Loucy (cell line): ENCODE results near the gene SMG6.

Experiments used
- H2AFZ ChIP-seq: fragments of 200-600 bp; sonication (generic); 2 replicates; pipeline ENCODE4 v1.6.0; 2016; ENCODE audit warnings: antibody characterized with exemption, mild to moderate bottlenecking, low read length, moderate library complexity
- H3F3A ChIP-seq: fragments of 200-600 bp; 2 replicates; pipeline ENCODE4 v1.6.0; 2016; ENCODE audit warnings: antibody characterized with exemption, low read depth, mild to moderate bottlenecking
- H3K27me3 ChIP-seq: fragments of 200-600 bp; sonication (generic); 2 replicates; pipeline ENCODE4 v1.6.1; 2014; ENCODE audit warnings: low read length, mild to moderate bottlenecking; ENCODE audit not compliant: insufficient read depth, poor library complexity, severe bottlenecking
- H3K36me3 ChIP-seq: fragments of 200-600 bp; sonication (generic); 2 replicates; pipeline ENCODE4 v1.6.1; 2016; ENCODE audit warnings: low read length; ENCODE audit not compliant: insufficient read depth
- H3K4me1 ChIP-seq: fragments of 200-600 bp; sonication (generic); 2 replicates; pipeline ENCODE4 v1.5.1; 2014; ENCODE audit warnings: low read length, mild to moderate bottlenecking; ENCODE audit not compliant: insufficient read depth, poor library complexity, severe bottlenecking
- H3K4me2 ChIP-seq: fragments of 200-600 bp; sonication (generic); 2 replicates; pipeline ENCODE4 v1.6.0; 2014; ENCODE audit warnings: antibody characterized with exemption, low read length, low read depth, mild to moderate bottlenecking; ENCODE audit not compliant: poor library complexity, severe bottlenecking
- H3K4me3 ChIP-seq: fragments of 200-600 bp; sonication (generic); 2 replicates; pipeline ENCODE4 v1.5.1; 2014; ENCODE audit warnings: low read length, mild to moderate bottlenecking, mixed read lengths; ENCODE audit not compliant: poor library complexity, severe bottlenecking
- H3K79me2 ChIP-seq: fragments of 200-600 bp; sonication (generic); 2 replicates; pipeline ENCODE4 v1.6.1; 2014; ENCODE audit warnings: low read length; ENCODE audit not compliant: insufficient read depth
- H3K9ac ChIP-seq: fragments of 200-600 bp; sonication (generic); 2 replicates; pipeline ENCODE4 v1.6.0; 2014; ENCODE audit warnings: mild to moderate bottlenecking, low read depth, low read length, moderate library complexity; ENCODE audit not compliant: poor library complexity, severe bottlenecking
- H3K9me2 ChIP-seq: fragments of 200-600 bp; sonication (generic); replicated peaks from 2 replicates; pipeline ENCODE4 v1.6.1; 2016; ENCODE audit warnings: low read depth, low read length, mixed read lengths
- H3K9me3 ChIP-seq: fragments of 200-600 bp; sonication (generic); 2 replicates; pipeline ENCODE4 v1.6.1; 2014; ENCODE audit warnings: mild to moderate bottlenecking, antibody characterized with exemption, low read length, low read depth; ENCODE audit not compliant: insufficient read depth
- H4K20me1 ChIP-seq: fragments of 200-600 bp; sonication (generic); 2 replicates; pipeline ENCODE4 v1.6.0; 2014; ENCODE audit warnings: antibody characterized with exemption, low read length, mild to moderate bottlenecking; ENCODE audit not compliant: insufficient read depth, poor library complexity, severe bottlenecking
- EZH2phosphoT487 ChIP-seq: fragments of 200-600 bp; IDR thresholded peaks from 2 replicates; pipeline ENCODE4 v1.6.1; 2018; ENCODE audit warnings: antibody characterized with exemption, mild to moderate bottlenecking, moderate library complexity, borderline replicate concordance
- TF ChIP-seq, protein P1 (sequence below): fragments of 200-600 bp; sonication (generic); conservative IDR thresholded peaks from 2 replicates; pipeline ENCODE4 v1.5.1; 2014; ENCODE audit warnings: mild to moderate bottlenecking, antibody characterized with exemption, low read length

SMG6 gene

DNA sequence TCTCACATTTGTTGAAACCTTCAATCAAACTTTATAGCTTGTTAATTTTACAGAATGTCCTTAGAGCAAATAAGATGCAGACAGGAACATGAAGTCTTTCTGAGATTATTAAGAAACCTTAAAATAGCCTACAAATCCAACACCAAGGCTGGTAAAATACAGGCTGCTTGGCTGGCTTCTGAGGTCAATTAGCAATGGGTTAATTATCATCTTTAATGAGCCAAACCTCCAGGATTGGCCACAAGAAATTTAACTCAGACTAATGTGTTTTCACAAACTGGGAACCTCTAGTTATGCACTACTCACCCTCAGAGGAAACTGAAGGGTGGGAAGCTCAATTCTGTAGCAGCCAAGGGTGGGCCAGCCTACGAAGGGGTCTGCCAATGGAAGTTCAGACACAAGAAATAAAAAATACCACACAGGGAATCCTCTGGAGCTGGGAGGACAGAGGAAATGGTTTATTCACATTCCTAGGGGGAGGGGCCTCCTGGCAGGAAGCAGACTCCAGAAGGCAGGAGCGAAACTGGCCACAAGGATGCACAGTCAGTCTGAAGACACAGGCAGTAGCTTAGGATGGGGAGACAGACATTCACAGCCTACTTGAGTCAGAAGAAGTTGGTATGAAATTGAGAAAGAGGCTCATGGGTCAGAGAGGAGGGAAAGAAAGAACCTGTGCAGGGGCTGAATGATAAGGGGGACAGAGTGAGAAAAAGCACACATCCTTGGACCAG, 212.6 kb downstream of the SMG6 start:
- no peak overlapping the region for H2AFZ ChIP-seq
- no peaks in the 10 kb centered on the region for H3K9me3 ChIP-seq
- H3F3A ChIP-seq, result no peaks in the 10 kb centered on the region
- H3K4me1 ChIP-seq, result peaks cover 55% of the 10 kb centered on the region
- H3K4me2 ChIP-seq, result no peak overlapping the region
- no peaks in the 10 kb centered on the region for H4K20me1 ChIP-seq
- H3K9ac ChIP-seq, result no peak overlapping the region
- H3K9me2 ChIP-seq, result no peaks in the 10 kb centered on the region
- peaks cover 11% of the 10 kb centered on the region; the same call in 1 of the 2 replicates for H3K36me3 ChIP-seq
- TF ChIP-seq EZH2phosphoT487, result no peak
- TF ChIP-seq, protein P1, sequence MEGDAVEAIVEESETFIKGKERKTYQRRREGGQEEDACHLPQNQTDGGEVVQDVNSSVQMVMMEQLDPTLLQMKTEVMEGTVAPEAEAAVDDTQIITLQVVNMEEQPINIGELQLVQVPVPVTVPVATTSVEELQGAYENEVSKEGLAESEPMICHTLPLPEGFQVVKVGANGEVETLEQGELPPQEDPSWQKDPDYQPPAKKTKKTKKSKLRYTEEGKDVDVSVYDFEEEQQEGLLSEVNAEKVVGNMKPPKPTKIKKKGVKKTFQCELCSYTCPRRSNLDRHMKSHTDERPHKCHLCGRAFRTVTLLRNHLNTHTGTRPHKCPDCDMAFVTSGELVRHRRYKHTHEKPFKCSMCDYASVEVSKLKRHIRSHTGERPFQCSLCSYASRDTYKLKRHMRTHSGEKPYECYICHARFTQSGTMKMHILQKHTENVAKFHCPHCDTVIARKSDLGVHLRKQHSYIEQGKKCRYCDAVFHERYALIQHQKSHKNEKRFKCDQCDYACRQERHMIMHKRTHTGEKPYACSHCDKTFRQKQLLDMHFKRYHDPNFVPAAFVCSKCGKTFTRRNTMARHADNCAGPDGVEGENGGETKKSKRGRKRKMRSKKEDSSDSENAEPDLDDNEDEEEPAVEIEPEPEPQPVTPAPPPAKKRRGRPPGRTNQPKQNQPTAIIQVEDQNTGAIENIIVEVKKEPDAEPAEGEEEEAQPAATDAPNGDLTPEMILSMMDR, result no peak
- no peak overlapping the region for H3K4me3 ChIP-seq
- H3K27me3 ChIP-seq, result no peaks in the 10 kb centered on the region
- H3K79me2 ChIP-seq, result no peaks in the 10 kb centered on the region

DNA sequence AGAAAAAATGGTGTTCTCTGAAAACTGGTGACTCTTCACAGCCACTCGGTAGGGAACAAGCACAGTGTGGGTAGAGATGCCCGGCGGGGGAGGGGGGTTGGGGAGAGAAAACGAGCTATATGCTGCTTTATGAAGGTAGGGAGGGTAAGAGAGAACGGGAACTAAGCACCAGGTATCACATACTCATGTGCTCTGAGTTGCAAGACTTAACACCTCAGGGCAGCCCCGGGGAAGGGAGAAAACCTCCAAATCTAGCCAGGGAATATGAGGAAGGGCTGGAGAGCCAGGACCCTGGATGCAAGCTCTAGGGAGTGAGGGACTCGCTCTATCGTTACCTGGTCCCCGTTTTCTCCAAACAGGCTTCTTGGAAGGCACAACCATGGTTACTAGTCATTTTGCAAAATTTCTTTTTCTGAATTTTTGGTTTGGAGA, 213.4 kb downstream of the SMG6 start:
- H3K4me1 ChIP-seq, result peaks cover 62% of the 10 kb centered on the region
- no peak overlapping the region for H2AFZ ChIP-seq
- TF ChIP-seq, protein P1, result no peak
- no peak for TF ChIP-seq EZH2phosphoT487
- no peak overlapping the region for H3K4me3 ChIP-seq
- peaks cover 15% of the 10 kb centered on the region; the same call in 1 of the 2 replicates for H3K36me3 ChIP-seq
- no peaks in the 10 kb centered on the region for H3K9me3 ChIP-seq
- H3K79me2 ChIP-seq, result no peaks in the 10 kb centered on the region
- no peaks in the 10 kb centered on the region for H4K20me1 ChIP-seq
- no peaks in the 10 kb centered on the region for H3F3A ChIP-seq
- peak overlapping the region; percentile 50 for H3K9ac ChIP-seq
- H3K27me3 ChIP-seq, result no peaks in the 10 kb centered on the region
- peak overlapping the region; percentile 70 for H3K4me2 ChIP-seq
- H3K9me2 ChIP-seq, result no peaks in the 10 kb centered on the region

DNA sequence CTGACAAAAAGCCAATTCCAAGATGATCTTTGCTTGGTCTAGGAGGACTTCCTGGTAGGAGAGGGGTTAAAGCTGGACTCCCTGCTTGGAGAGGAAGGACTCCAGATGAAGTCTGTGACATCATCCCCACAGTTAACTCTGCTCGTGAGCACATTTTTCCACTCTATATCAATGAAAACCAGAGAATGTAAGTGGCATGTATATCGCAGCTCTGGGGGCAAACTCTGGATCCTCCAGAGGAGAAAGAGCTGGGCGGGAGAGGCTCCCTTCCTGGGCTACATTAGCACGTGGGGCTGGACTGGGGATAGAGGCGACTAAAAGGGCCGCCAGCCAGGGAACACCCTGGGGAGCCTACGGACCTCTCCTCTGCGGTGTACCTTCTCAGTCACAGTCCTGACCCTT, 214.6 kb downstream of the SMG6 start:
- H3K4me2 ChIP-seq, result peak overlapping the region; percentile 70
- H3K9me3 ChIP-seq, result no peaks in the 10 kb centered on the region
- H3K4me3 ChIP-seq, result peak overlapping the region; percentile 51
- no peaks in the 10 kb centered on the region for H3K27me3 ChIP-seq
- TF ChIP-seq EZH2phosphoT487, result no peak
- TF ChIP-seq, protein P1, result no peak
- H3K9ac ChIP-seq, result peak overlapping the region; percentile 50
- peaks cover 70% of the 10 kb centered on the region for H3K4me1 ChIP-seq
- H3K9me2 ChIP-seq, result no peaks in the 10 kb centered on the region
- H3F3A ChIP-seq, result no peaks in the 10 kb centered on the region
- H2AFZ ChIP-seq, result no peak overlapping the region
- peaks cover 27% of the 10 kb centered on the region; the same call in 1 of the 2 replicates for H3K36me3 ChIP-seq
- no peaks in the 10 kb centered on the region for H3K79me2 ChIP-seq
- H4K20me1 ChIP-seq, result no peaks in the 10 kb centered on the region
